GM12878 (cell line): Measurements from ENCODE around the gene COX6A2. TPM values are rescaled to one million over a fixed set of nuclear protein-coding genes. Genes with fewer than 3 reads are reported as not detected.

Experiments
- ATAC-seq: fragments of 200-7000 bp; cut with Tn5 transposase; 3 replicates; pipeline ENCODE4 v1.9.1; 2020; ENCODE audit warnings: mild to moderate bottlenecking, moderate library complexity
- BruUV-seq: library from RNA; stranded (reverse); fragments of 400-500 nt; replicated peaks from 2 replicates; lab custom pipeline; 2021; lab: Mats Ljungman, UMichigan
- CTCF ChIA-PET: fragments of 300-600 bp; sonication (Branson Sonifier 250); formaldehyde crosslinking; extraction: SDS; loops from one replicate; lab custom pipeline; 2021; ENCODE audit warnings: inconsistent platforms; lab: Yijun Ruan, JAX
- POLR2A ChIA-PET: fragments of 350-600 bp; formaldehyde crosslinking; extraction: SDS; loops from one replicate; lab custom pipeline; 2021; ENCODE audit warnings: inconsistent platforms; lab: Charles Lee
- RAD21 ChIA-PET: fragments of 300-600 bp; sonication (Branson Sonifier 250); formaldehyde crosslinking; loops from one replicate; lab custom pipeline; 2023; ENCODE audit warnings: antibody characterized with exemption; ENCODE audit not compliant: unreplicated experiment; lab: Charles Lee
- SMC1A ChIA-PET: fragments of 300-600 bp; sonication (Branson Sonifier 250); formaldehyde crosslinking; loops from one replicate; lab custom pipeline; 2023; ENCODE audit not compliant: unreplicated experiment, uncharacterized antibody; lab: Charles Lee
- DNase-seq: peaks from one replicate; pipeline ENCODE4 v3.0.0-alpha.2; 2011; ENCODE audit warnings: low read depth, low spot score
- FAIRE-seq: peaks from 3 replicates; lab custom pipeline; 2011; peaks lifted over from hg19 to GRCh38; lab: Jason Lieb, UNC
- H2AFZ ChIP-seq: 2 replicates; pipeline ENCODE4 v1.6.0; 2011; ENCODE audit warnings: low read depth, low read length, control low read depth; ENCODE audit not compliant: control insufficient read depth
- H3K27ac ChIP-seq: 2 replicates; pipeline ENCODE4 v1.5.1; 2011; ENCODE audit warnings: control low read depth; ENCODE audit not compliant: control insufficient read depth, insufficient read depth
- H3K27me3 ChIP-seq, 2 experiments: replicated peaks in 1 of 2; 2 replicates each; pipeline versions ENCODE4 v1.6.0 to v1.6.1; 2011; ENCODE audit warnings: low read length in 1 of 2; ENCODE audit not compliant: control insufficient read depth in 2 of 2, insufficient read depth in 2 of 2
- H3K36me3 ChIP-seq, 2 experiments: 2 replicates each; pipeline ENCODE4 v1.5.1; 2011; ENCODE audit warnings: low read length in 1 of 2; ENCODE audit not compliant: control insufficient read depth in 2 of 2, insufficient read depth in 2 of 2
- H3K4me1 ChIP-seq: 2 replicates; pipeline ENCODE4 v1.6.1; 2011; ENCODE audit warnings: mild to moderate bottlenecking, low read length, moderate library complexity, mixed read lengths; ENCODE audit not compliant: control insufficient read depth, insufficient read depth
- H3K4me2 ChIP-seq: 2 replicates; pipeline ENCODE4 v1.6.0; 2011; ENCODE audit warnings: control low read depth; ENCODE audit not compliant: control insufficient read depth, insufficient read depth
- H3K4me3 ChIP-seq: fragments of 200-600 bp; sonication (generic); 2 replicates; pipeline ENCODE4 v1.5.1; 2016
- H3K79me2 ChIP-seq: 2 replicates; pipeline ENCODE4 v1.6.0; 2011; ENCODE audit warnings: low read length; ENCODE audit not compliant: control insufficient read depth, insufficient read depth
- H3K9ac ChIP-seq: 2 replicates; pipeline ENCODE4 v1.8.0; 2011; ENCODE audit warnings: low read length, control low read depth, mixed read lengths; ENCODE audit not compliant: control insufficient read depth, insufficient read depth
- H3K9me3 ChIP-seq: replicated peaks from 3 replicates; pipeline ENCODE4 v1.5.1; 2011; ENCODE audit warnings: mild to moderate bottlenecking, low read length; ENCODE audit not compliant: control insufficient read depth, insufficient read depth
- H4K20me1 ChIP-seq: 2 replicates; pipeline ENCODE4 v1.6.0; 2011; ENCODE audit not compliant: control insufficient read depth, insufficient read depth
- BACH1 ChIP-seq: fragments of 450-650 bp; IDR thresholded peaks from 2 replicates; pipeline ENCODE4 v1.6.1; 2017; ENCODE audit warnings: mild to moderate bottlenecking, borderline replicate concordance
- BHLHE40 ChIP-seq, 2 experiments: fragments of 450-650 bp in 1 of 2; IDR thresholded peaks; 2 replicates each; pipeline ENCODE4 v1.6.1; 2011 to 2017; ENCODE audit warnings: low read depth in 2 of 2, borderline replicate concordance in 1 of 2, improper control_type of control experiment in 1 of 2, low read length in 1 of 2, mild to moderate bottlenecking in 1 of 2
- KLF5 ChIP-seq: fragments of 450-650 bp; IDR thresholded peaks from 2 replicates; pipeline ENCODE4 v1.6.1; 2014; ENCODE audit warnings: mild to moderate bottlenecking; ENCODE audit not compliant: partially characterized antibody
- NBN ChIP-seq: fragments of 450-650 bp; IDR thresholded peaks from 2 replicates; pipeline ENCODE4 v1.6.1; 2016
- PRDM15 ChIP-seq: fragments of 450-650 bp; formaldehyde crosslinking; IDR thresholded peaks from 2 replicates; pipeline ENCODE4 v1.4.0; 2020; ENCODE audit warnings: mild to moderate bottlenecking, moderate library complexity
- WGBS: methylation state at CpG from one replicate; pipeline ENCODE4 v1.1.6; 2016; ENCODE audit warnings: low lambda C conversion rate; ENCODE audit not compliant: insufficient replicate concordance, insufficient coverage; ENCODE audit errors: missing lambda C conversion rate; 5-methylcytosine and 5-hydroxymethylcytosine counted together
- in situ Hi-C: fragments of 300-500 bp; cut with MboI; formaldehyde crosslinking; loops from 9 replicates; pipeline ENCODE4 v1.14.3; 2018; ENCODE audit warnings: mixed read lengths
- intact Hi-C: fragments of 100-400 bp; cut with micrococcal nuclease; formaldehyde crosslinking; loops from one replicate; pipeline ENCODE4 v1.14.2; 2022; ENCODE audit not compliant: unreplicated experiment
- polyA plus RNA-seq, 11 experiments: library from polyadenylated mRNA; depleted of rRNA in 4 of 11; unstranded in 6 of 11; stranded (reverse) in 5 of 11; fragments of >200 nt; fragmentation: Nextera tagmentation in 4 of 11; fragmentation: Illumina TruSeq in 1 of 11; extraction: Ambion mirVana in 4 of 11; extraction: Trizol in 1 of 11; gene quantifications; 1 replicate in 1 of 11; 2 replicates in 10 of 11; pipeline versions ENCODE4 v1.2.1 to v1.2.3, GENCODE V29; 2011 to 2016; ENCODE audit warnings: inconsistent platforms in 2 of 11, missing spikeins in 2 of 11, low read depth in 1 of 11
- total RNA-seq, 4 experiments: library from RNA; depleted of rRNA in 3 of 4; stranded (reverse); fragments of >200 nt in 3 of 4; fragmentation: Illumina TruSeq in 1 of 4; extraction: Trizol in 1 of 4; gene quantifications; 2 replicates each; pipeline versions ENCODE4 v1.2.1 to v1.2.3, GENCODE V29; 2013 to 2021

Gene COX6A2
- total and polyA plus RNA-seq, 10 of the 15 experiments (the other 5 are each of a cell fraction or from before 2014, with no cell fraction given): not detected

GRCh38 chr16:31477220-31478216 lies 49.4 kb upstream of the COX6A2 start:
- intact Hi-C loops: no loop called here
- in situ Hi-C loops: no loop called here
- H3K36me3 ChIP-seq: no peaks in the 10 kb centered on the region
- peaks cover 7% of the 10 kb centered on the region; the same call in 1 of the 2 replicates for H3K4me1 ChIP-seq
- RAD21 ChIA-PET: no interaction called here
- CTCF ChIA-PET: no interaction called here
- no peak overlapping the region for H3K27ac ChIP-seq
- no peak overlapping the region for H3K9ac ChIP-seq
- no peak for DNase-seq
- SMC1A ChIA-PET: no interaction called here
- no peaks in the 10 kb centered on the region for H3K9me3 ChIP-seq
- TF ChIP-seq BHLHE40 (IDR thresholded peaks at IDR 0.05; ENCODE audit: borderline replicate concordance in 1 of 2, low read depth in 2 of 2, low read length in 1 of 2) (peak in 1 of 2 experiments; percentile 18; a peak in 1 of 4 replicates), KLF5 (no peak), NBN (no peak), PRDM15 (CRISPR knock-in tag) (no peak), BACH1 (0 out of 2 replicates have a peak, but pooled peaks have one; percentile 23)
- H3K27me3 ChIP-seq: peaks cover 0 to 11% of the 10 kb centered on the region in 2 experiments; a peak in 3 of 4 replicates
- POLR2A ChIA-PET: interaction anchor here (0.6 kb wide), 1 partner anchor 23 kb away, joined by 3 read pairs; no protein-coding TSS in a partner anchor
- ATAC-seq: peak; percentile 64
- H3K79me2 ChIP-seq: no peaks in the 10 kb centered on the region
- H3K4me3 ChIP-seq: peak overlapping the region; percentile 47; the same call in 1 of the 2 replicates
- no peak for FAIRE-seq
- peak overlapping the region; percentile 71; the same call in 1 of the 2 replicates for H2AFZ ChIP-seq
- peak overlapping the region; percentile 77 for H3K4me2 ChIP-seq
- no TSS peak for BruUV-seq
- 28% methylated on average over 64 of the region's 67 CpGs for WGBS
- no peaks in the 10 kb centered on the region for H4K20me1 ChIP-seq
